Measurements from ENCODE around the gene RPS26.

Gene RPS26

DNA sequence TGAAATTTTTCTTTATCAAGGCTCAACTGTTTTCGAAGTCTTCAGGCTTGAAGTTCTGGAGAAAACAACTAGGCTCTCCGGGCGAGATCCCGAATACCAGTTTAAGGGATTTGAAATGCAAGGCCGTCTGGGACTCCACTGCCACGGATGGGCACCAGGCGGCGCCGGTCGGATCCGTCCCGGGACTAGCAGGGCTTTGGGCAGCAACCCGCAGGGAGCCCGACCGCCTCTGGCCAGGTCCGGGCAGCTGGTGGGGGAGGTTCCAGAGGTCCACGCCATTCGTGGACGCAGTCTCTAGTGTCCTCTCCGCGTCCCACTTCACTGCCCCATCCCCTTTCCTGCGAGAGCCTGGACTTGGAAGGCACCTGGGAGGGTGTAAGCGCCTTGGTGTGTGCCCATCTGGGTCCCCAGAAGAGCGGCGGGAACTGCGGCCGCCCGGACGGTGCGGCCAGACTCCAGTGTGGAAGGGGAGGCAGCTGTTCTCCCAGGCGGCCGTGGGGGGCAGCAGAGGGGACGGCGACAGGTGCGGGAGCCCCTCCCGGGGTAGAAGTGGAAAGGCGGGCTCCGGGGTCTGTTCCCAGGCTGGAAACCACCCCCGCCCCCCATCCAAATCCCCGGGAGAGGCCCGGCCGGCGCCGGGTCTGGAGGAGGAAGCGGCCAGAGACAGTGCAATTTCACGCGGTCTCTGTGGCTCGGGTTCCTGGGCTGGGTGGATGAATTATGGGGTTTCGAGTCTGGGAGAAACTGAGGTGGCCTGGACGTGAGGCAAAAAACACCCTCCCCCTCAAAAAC, 37.4 kb downstream of the RPS26 start:
- peak; percentile 78 for DNase-seq (ENCODE audit: low spot score)

DNA sequence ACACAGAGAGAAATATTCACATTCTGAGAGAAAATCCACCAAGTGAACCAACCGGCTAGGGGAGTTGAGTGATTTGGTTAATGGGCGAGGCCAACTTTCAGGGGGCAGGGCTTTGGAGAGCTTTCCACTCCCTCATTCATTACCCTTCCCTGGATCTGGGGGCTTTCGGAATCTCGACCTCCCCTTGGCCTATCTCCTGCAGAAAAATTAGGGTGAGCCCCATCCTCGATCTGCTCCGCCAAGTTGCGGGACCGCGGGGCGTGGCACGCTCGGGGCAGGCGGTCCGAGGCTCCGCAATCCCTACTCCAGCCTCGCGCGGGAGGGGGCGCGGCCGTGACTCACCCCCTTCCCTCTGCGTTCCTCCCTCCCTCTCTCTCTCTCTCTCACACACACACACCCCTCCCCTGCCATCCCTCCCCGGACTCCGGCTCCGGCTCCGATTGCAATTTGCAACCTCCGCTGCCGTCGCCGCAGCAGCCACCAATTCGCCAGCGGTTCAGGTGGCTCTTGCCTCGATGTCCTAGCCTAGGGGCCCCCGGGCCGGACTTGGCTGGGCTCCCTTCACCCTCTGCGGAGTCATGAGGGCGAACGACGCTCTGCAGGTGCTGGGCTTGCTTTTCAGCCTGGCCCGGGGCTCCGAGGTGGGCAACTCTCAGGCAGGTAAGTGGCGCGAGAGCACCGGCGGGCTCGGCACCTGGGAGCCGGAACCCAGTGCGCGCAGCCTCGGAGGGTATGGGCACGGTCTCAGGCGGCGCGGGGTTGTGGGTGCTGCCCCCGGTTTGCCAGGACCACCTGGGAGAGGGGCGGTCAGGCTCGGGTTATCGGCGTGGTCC, 38.2 kb downstream of the RPS26 start, which contains the start of gene ERBB3:
TSS of gene ERBB3 (plus strand) at position 443 of the 833 bp plus-strand sequence. CDS start at position 579, 136 bp downstream.
- DNase-seq (ENCODE audit: low spot score): peak; percentile 92

DNA sequence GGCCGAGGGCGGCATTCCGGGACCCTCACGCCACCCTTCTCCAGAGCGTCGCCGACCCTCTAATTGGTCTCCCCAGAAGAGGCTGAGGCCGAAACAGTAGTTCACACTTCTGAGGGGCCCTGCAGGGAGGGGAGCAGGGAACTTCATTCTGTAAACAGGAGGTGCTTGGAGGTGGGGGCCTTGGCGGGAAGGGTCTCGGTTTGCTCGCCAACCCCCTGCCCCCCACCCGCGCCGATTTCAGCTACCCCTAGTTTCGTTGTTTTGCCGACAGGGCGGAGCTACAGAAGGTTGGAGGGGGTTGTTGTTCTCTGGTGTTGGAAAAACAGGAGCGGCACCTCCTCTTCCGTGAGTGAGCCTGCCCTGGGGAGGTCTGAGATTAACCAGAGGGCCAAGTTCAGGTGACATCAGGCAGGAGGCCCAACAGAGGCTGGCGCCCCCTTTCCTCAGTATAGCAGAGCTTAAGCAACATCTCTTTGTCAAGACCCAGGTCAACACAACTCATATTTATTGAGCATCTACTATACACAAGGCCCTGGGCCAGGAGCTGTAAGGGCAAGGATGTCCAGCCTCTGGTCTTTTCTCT, 38.9 kb downstream of the RPS26 start:
- DNase-seq (ENCODE audit: low spot score): no peak

DNA sequence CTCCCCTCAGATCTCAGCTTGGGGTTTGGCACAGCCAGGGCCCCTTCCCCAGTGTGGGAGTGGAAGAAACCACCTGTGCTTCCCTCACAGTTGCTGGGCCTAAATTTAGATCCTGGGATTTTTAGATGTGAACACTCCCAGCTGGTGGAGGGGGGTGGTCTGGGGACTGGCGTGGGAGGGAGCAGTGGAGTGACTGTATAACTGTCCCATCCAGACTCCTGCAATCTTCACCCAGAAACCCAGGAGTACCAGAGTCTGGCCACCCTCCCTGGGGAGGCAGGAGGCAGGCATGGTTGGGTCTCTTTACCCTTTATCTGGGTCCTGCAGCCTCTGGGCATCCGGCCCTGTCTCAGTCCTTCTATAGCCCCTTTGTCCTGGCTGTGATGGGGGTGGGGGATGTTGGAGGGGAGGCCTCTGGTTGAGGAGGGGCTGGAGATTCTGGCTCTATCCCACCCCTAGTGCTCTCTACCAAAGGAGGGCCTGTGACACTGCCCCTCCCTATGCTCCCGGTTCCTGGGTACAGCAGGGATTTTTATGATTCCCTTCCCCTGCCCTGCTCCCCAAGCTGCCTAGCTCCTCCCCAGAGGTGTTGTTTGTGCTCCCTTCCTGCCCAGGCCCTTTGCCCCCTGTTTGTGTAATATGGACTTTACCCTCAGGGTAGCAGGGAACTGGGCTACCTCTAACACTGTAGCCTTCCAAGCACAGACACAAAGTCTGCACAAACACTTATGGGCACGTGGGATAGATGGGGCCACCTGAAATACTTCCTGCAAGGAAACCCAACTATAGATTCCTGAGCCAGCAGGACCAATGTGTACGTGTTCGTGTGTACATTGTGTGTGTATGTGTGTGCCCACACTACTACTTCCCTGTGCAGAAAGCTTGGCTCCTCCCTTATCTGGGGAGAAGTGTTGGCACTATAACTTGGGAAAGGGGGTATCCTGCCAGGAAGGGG, 40.0 kb downstream of the RPS26 start:
- peak; percentile 80 for DNase-seq (ENCODE audit: low spot score)

DNA sequence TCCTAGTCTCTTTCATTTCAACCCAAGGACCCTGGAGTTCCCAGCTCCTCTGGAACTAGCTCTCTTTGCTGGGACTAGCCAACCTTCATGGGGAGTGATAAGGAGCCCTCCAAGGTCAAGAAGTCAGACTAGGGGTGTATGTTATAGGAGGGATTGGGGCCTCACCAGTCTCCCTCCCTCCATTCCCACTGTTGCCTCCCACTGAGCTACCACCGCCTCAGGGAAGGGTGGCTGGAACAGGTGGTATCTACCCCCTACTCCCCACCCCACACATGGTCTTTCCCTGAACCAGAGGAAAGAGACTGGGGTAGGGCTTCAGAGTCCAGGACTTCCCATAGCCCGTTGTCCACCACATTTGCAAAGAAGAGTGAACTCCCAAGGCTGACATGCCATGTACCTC, 40.7 kb downstream of the RPS26 start:
- DNase-seq (ENCODE audit: low spot score): no peak

DNA sequence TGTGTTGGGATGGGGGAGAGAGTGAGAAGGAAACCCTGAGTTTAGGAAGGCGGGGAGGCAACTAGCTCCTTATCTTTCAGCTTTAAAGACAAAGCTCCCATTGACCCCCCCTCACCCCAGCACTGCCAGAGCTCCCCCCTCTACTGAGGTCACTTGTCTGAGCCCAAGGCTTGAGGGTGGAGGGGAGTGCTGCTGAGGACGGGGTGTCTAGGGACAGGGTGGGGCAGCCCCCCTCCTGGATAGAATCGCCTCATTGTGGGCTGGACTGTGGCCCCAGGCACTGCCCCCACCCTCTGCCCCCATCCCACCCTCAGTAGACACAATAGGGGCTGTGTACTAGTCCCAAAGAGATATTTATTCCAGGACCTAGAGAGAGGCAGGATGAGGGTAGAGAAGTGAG, 41.2 kb downstream of the RPS26 start:
- DNase-seq (ENCODE audit: low spot score): peak; percentile 92

DNA sequence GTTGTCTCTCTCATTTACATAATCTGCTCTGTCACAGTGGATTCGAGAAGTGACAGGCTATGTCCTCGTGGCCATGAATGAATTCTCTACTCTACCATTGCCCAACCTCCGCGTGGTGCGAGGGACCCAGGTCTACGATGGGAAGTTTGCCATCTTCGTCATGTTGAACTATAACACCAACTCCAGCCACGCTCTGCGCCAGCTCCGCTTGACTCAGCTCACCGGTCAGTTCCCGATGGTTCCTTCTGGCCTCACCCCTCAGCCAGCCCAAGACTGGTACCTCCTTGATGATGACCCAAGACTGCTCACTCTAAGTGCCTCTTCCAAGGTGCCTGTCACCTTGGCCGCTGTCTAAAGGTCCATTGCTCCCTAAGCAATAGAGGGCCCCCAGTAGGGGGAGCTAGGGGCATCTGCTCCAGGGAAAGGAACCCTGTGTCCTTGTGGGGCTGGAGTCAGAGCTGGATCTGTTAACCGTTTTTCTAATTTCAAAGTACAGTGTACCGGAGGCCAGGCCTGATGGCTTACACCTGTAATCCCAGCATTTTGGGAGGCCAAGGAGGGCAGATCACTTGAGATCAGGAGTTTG, 43.3 kb downstream of the RPS26 start:
- no peak for DNase-seq (ENCODE audit: low spot score)

DNA sequence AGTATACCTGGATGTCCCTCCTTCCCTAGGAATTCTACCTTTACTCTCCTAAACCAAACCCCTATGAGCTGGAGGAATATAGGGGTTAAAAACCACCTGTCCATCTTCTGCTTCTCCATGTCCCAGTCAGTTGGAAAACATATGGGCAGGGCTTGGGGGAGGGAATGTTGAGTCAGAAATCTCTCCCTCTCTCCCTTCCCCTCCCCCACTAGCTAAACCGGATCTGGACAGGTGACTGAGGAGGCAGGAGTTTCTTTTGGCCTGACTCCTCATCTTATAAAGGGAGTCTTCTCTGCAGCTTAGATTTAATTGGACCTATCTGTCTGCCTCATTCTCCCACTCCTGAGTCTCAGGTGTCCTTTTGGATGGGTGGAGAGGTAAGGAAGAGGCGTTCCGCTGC, 44.4 kb downstream of the RPS26 start:
- no peak for DNase-seq (ENCODE audit: low spot score)

DNA sequence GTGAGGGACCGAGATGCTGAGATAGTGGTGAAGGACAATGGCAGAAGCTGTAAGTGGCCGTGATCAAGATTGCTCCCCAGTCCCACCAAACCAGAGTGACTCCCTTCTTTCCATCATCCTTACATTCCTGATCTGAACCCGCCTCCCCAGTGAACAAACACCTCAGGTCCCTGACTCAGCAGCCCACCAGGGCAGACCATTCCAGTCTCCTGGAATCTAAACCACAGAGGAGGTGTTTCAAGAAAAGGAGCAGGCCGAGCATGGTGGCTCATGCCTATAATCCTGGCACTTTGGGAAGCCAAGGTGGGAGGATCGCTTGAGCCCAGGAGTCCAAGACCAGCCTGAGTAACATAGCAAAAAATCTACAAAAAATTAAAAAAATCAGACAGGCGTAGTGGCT, 44.9 kb downstream of the RPS26 start:
- DNase-seq (ENCODE audit: low spot score): no peak

DNA sequence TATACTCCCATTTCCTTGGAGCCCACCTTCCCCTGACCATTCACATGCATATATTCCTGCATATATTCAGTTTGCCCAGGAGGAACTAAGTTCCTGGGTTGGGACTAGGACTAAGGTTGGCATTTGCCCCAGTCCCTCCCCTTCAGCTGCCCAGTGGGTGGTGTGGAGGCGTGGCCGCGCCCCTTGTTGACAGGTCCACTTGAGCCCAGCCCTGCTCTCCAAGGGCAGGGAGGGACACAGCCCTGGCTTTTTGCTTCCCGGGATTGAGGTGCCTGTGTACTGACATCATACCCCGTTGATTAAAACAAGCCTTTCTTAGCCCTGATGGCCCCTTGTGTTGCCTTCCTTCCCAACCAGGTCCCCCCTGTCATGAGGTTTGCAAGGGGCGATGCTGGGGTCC, 45.5 kb downstream of the RPS26 start:
- DNase-seq (ENCODE audit: low spot score): no peak

Measured in COLO829 (cell line).